Measurements from ENCODE around the gene CCNT1. TPM values are rescaled to one million over a fixed set of nuclear protein-coding genes. Genes with fewer than 3 reads are reported as not detected.

Gene CCNT1
- total and polyA plus RNA-seq, 4 donors = 3.2 to 18.2 (median 10.4) TPM

DNA sequence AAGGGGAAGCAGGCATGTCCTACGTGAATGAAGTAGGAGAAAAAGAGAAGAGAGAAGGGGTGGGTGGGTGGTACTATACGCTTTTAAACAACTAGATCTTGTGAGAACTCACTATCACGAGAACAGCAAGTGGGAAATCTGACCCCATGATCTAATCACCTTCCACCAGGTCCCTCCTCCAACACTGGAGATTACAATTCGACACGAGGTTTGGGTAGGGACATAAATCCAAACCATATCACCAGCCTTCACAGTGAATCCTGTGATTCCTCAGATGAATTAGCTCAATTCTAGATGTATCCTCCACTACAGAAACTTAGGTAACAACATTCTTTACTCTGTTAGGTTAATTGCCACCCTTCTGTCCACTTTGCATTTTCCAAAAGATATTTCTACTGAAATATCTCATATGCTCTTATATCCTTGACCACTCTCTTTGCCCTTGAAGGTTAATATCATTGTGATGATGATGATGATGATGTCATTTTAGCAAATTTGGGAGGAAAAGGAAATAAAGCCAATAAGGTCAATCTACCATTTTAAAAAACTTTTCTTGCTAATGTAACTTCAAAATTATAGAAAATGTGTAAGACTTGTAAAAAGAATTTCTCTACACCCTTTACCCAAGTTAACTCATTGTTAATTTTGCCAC, 23.2 kb upstream of the CCNT1 start:
- no peak overlapping the region for H3K9ac ChIP-seq (ENCODE audit: low read depth in 1 of 2, low read length in 2 of 2)
- no peaks in the 10 kb centered on the region for H3K36me3 ChIP-seq (ENCODE audit: control insufficient read depth in 4 of 4, insufficient read depth in 3 of 4, low read depth in 1 of 4, low read length in 3 of 4)
- no peak overlapping the region for H3K4me3 ChIP-seq (ENCODE audit: low read depth in 1 of 3, low read length in 3 of 3)
- H3K27me3 ChIP-seq (ENCODE audit: control insufficient read depth in 4 of 4, insufficient read depth in 4 of 4, low read length in 3 of 4) = peaks cover 0 to 4% (median 0%) of the 10 kb centered on the region in 4 donors
- no peaks in the 10 kb centered on the region for H3K9me3 ChIP-seq (ENCODE audit: control insufficient read depth in 4 of 4, low read length in 3 of 4)
- 34% methylated on average over 5 of the region's 5 CpGs for WGBS
- TF ChIP-seq YY1 (IDR thresholded peaks at IDR 0.05) = no peak
- no peak for TF ChIP-seq RAD21 (IDR thresholded peaks at IDR 0.05)
- no peak for TF ChIP-seq CTCF (IDR thresholded peaks at IDR 0.05; ENCODE audit: low read depth, low read length, missing input control)
- TF ChIP-seq ATF3 (IDR thresholded peaks at IDR 0.05) = no peak
- TF ChIP-seq SP1 (IDR thresholded peaks at IDR 0.05) = no peak
- TF ChIP-seq MAX (IDR thresholded peaks at IDR 0.05) = no peak
- no peak for TF ChIP-seq FOXA2 (IDR thresholded peaks at IDR 0.05)
- no peak for TF ChIP-seq TAF1 (conservative IDR thresholded peaks at IDR 0.05)
- TF ChIP-seq REST (IDR thresholded peaks at IDR 0.05) = no peak
- TF ChIP-seq HNF4G (IDR thresholded peaks at IDR 0.05) = no peak
- no peak for TF ChIP-seq GABPA (IDR thresholded peaks at IDR 0.05 in 1 of 2, conservative IDR thresholded peaks at IDR 0.05 in 1 of 2)
- TF ChIP-seq, protein P1, sequence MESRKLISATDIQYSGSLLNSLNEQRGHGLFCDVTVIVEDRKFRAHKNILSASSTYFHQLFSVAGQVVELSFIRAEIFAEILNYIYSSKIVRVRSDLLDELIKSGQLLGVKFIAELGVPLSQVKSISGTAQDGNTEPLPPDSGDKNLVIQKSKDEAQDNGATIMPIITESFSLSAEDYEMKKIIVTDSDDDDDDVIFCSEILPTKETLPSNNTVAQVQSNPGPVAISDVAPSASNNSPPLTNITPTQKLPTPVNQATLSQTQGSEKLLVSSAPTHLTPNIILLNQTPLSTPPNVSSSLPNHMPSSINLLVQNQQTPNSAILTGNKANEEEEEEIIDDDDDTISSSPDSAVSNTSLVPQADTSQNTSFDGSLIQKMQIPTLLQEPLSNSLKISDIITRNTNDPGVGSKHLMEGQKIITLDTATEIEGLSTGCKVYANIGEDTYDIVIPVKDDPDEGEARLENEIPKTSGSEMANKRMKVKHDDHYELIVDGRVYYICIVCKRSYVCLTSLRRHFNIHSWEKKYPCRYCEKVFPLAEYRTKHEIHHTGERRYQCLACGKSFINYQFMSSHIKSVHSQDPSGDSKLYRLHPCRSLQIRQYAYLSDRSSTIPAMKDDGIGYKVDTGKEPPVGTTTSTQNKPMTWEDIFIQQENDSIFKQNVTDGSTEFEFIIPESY (IDR thresholded peaks at IDR 0.05) = no peak
- no peak for TF ChIP-seq FOXA1 (IDR thresholded peaks at IDR 0.05)
- no peak for TF ChIP-seq NR2F2 (IDR thresholded peaks at IDR 0.05)
- no peak for TF ChIP-seq EGR1 (IDR thresholded peaks at IDR 0.05; ENCODE audit: low read depth in 2 of 2)
- H3K27ac ChIP-seq (ENCODE audit: low read depth in 1 of 2, low read length in 2 of 2) = no peak overlapping the region
- H3K4me1 ChIP-seq (ENCODE audit: control insufficient read depth in 4 of 4, insufficient read depth in 4 of 4, low read length in 3 of 4) = no peaks in the 10 kb centered on the region
- DNase-seq (ENCODE audit: low spot score) = no peak

DNA sequence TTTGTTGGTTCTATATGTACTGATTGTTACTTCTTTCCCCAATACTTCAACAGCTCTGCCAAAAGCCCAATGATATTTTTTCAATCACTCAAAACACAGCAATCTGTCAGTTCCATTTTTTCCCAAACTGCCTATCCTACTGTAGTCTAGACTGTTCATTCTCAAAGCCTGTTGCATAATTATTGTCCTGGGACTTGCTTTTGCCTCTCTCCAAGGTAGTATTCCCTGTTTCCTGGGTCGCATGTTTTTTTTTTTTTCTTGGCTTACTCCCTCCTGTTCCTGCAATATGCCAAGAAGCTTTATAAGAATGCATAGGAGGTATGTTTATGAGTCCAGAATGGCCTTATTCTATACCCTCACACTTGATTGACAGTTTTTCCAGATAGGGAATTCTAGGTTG, 19.9 kb upstream of the CCNT1 start:
- peaks cover 0 to 4% (median 0%) of the 10 kb centered on the region in 4 donors for H3K27me3 ChIP-seq (ENCODE audit: control insufficient read depth in 4 of 4, insufficient read depth in 4 of 4, low read length in 3 of 4)
- no peaks in the 10 kb centered on the region for H3K9me3 ChIP-seq (ENCODE audit: control insufficient read depth in 4 of 4, low read length in 3 of 4)
- H3K27ac ChIP-seq (ENCODE audit: low read depth in 1 of 2, low read length in 2 of 2) = no peak overlapping the region
- TF ChIP-seq SP1 (IDR thresholded peaks at IDR 0.05) (no peak), NR2F2 (IDR thresholded peaks at IDR 0.05) (no peak), FOXA2 (IDR thresholded peaks at IDR 0.05) (no peak), HNF4G (IDR thresholded peaks at IDR 0.05) (no peak), JUND (IDR thresholded peaks at IDR 0.05) (no peak), MAX (IDR thresholded peaks at IDR 0.05) (no peak)
- DNase-seq (ENCODE audit: low spot score) = no peak
- no peak overlapping the region for H3K4me3 ChIP-seq (ENCODE audit: low read depth in 1 of 3, low read length in 3 of 3)
- WGBS = 53% methylated on average over 1 of the region's 1 CpG
- H3K9ac ChIP-seq (ENCODE audit: low read depth in 1 of 2, low read length in 2 of 2) = no peak overlapping the region
- H3K4me1 ChIP-seq (ENCODE audit: control insufficient read depth in 4 of 4, insufficient read depth in 4 of 4, low read length in 3 of 4) = no peaks in the 10 kb centered on the region
- no peaks in the 10 kb centered on the region for H3K36me3 ChIP-seq (ENCODE audit: control insufficient read depth in 4 of 4, insufficient read depth in 3 of 4, low read depth in 1 of 4, low read length in 3 of 4)
